SH-SY5Y (cell line): ENCODE results near the gene PDE3B.

Source experiments
- GATA2 ChIP-seq: IDR thresholded peaks from 2 replicates; pipeline ENCODE4 v1.6.1; 2011; ENCODE audit warnings: mild to moderate bottlenecking, low read depth, low read length
- GATA3 ChIP-seq: IDR thresholded peaks from 2 replicates; pipeline ENCODE4 v1.6.1; 2011; ENCODE audit warnings: low read depth, mild to moderate bottlenecking, low read length, moderate library complexity

PDE3B gene

GRCh38 chr11:14702760-14703159 lies 59.2 kb downstream of the PDE3B start:
- no peak for TF ChIP-seq GATA3
- TF ChIP-seq GATA2 = no peak

DNA sequence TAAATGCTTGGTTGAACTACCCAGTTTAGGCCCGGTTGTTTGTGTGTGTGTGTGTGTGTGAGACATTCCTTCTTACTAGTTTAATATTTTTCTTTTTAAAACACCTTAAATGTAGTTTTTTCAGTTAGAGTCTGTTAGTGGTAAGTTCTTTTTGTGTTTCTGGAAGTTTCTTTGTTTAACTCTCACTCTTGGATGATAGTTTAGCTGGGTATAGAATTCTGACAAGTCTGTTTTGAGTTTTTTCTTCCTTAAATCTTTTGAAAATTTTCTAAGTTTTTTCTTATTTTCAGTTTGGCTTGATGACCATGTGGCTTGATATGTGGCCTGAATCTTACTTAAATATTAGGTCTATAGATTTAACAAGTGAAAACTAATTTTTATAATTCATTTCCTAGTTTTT lies 60.1 kb downstream of the PDE3B start:
- TF ChIP-seq GATA3 = no peak

DNA sequence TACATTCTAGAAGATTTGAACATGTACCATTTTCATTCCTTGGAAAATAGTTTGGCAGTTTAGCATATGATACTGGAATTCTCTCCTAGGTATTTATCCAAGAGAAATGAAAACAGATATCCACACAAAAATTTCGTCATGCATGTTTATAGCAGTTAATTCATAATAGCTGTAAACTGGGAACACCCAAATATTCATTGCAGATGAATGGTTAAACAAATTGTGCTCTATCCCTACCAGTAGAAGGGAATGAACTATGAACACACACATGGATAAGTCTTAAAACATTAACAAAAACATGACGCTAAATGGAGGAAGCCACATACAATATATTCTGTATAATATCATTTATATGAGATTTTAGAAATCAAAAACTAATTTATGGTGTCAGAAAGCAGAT lies 61.5 kb downstream of the PDE3B start:
- TF ChIP-seq GATA2 (no peak), GATA3 (no peak)

DNA sequence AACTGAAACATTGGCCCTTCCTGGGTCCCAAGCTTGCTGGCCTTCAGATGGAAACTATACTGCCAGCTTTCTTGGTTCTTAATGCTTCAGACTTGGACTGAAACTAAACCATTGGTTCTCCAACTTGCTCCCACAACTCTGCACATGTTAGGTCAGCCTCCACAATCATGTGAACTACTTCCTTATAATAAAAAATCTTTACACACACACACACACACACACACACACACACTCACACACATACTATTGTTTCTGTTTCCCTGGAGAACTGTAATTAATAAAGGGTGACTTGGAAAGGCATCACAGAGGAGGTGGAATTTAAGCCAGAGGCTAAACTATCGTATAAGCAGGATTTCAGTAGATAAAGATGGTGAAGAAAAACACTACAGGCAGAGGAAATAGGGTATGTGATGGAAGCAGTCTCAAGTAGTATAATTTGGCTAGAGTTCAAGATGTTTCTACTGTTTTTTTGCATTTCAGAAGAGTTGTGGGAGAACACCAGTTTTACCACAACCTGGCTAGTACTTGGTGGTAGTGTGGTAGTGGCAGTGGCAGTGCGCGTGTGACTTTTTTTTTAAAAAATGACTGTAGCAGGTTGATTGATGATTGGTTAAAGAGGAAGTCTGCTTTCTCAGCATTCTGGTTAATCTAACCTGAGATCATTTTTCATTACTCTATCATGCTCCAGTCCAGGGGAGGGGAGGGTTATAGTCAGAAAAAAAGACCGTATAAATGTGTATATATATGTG lies 70.1 kb downstream of the PDE3B start:
- no peak for TF ChIP-seq GATA3
- no peak for TF ChIP-seq GATA2

DNA sequence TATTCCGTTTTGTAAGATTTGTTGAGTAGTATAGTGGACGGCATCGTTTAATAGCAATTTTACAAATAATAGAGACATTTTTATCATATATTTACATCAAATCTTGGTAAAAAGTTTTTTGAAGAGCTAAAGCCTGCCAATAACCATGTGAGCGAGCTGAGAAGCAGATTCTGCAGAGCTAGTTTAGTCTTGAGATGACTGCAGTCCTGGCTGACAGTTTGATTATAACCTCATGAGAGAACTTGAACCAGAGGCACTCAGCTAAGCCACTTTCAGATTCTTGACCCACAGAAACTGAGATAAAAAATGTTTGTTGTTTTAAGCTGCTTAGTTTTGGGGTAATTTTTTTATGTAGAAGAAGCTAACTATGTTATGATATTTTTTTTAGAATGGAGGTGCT lies 78.9 kb downstream of the PDE3B start:
- TF ChIP-seq GATA2 = no peak
- TF ChIP-seq GATA3 = no peak

DNA sequence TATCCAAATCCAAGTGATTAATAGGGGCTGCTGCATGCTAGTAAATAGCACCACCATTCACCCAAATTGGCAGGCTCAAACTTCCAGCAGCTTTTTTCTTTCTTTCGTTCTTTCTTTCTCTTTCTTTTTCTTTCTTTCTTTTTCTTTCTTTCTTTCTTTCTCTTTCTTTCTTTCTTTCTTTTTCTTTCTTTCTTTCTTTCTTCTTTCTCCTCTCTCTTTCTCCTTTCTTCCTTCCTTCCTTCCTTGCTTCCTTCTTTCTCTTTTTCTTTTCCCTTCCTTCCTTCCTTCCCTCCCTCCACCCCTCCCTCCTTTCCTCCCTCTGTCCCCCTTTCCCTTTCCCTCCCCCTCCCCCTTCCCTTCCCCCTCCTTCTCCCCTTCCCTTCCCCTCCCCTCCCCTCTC lies 81.5 kb downstream of the PDE3B start:
- TF ChIP-seq GATA2 = no peak
- no peak for TF ChIP-seq GATA3

- no peak for TF ChIP-seq GATA2
- no peak for TF ChIP-seq GATA3
These were observed 83.6 kb downstream of the PDE3B start for GRCh38 chr11:14727215-14727614.

DNA sequence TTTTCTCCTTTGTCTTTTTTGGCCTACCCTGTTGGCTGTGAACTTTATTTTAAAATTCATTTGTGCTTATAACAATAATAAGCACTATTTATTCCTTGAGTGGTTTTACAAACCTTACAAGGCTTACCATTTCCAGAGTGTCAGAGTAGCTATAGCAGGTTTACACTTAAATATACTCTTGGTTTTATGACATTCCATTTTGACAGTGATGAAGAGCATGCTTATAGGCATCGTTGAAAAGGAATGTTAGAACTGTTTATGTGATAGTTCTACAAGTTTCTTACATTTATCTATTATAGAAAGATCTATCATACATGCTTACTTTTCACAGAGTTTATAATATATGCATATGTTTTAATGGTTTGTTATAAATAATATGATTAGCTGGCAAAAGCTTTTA lies 84.1 kb downstream of the PDE3B start:
- TF ChIP-seq GATA3 (no peak), GATA2 (no peak)

GRCh38 chr11:14741195-14741594 lies 97.6 kb downstream of the PDE3B start:
- TF ChIP-seq GATA2 (no peak), GATA3 (no peak)

DNA sequence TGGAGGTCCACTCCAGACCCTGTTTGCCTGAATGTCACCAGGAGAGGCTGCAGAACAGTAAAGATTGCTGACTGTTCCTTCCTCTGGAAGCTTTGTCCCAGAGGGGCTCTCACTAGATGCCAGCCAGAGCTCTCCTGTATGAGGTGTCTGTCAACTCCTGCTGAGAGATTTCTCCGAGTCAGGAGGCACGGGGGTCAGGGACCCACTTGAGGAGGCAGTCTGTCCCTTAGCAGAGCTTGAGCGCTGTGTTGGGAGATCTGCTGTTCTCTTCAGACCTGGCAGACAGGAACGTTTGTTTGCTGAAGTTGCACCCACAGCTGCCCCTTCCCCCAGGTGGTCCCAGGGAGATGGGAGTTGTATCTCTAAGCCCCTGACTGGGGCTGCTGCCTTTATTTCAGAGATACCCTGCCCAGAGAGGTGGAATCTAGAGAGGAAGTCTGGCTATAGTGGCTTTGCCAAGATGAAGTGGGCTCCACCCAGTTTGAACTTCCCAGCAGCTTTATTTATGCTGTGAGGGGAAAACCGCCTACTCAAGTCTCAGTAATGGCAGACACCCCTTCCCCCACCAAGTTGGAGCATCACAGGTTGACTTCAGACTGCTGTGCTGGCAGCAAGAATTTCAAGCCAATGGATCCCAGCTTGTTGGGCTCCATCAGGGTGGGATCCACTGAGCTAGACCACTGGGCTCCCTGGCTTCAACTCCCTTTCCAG lies 99.4 kb downstream of the PDE3B start:
- TF ChIP-seq GATA3 (no peak), GATA2 (no peak)

DNA sequence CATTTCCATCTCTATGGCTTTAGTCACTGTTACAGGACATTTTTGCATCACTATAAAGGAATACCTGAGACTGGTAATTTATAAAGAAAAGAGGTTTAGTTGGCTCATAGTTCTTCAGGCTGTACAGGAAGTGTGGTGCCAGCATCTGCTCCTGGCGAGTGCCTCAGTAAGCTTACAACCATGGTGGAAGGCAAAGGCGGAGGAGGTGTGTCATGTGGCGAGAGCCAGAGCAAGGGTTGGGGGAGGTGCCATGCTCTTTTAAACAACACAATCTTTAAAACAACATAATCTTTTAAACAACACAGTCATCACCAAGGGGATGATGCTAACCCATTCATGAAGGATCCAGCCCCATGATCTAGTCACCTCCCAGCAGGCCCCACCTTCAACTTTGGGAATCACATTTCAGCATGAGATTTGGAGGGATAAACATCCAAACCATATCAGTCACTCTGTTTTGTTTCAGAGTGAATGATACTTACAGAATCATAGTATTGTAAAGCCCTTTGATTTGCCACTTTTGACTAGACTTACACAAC lies 103.3 kb downstream of the PDE3B start:
- TF ChIP-seq GATA2 (no peak), GATA3 (no peak)

DNA sequence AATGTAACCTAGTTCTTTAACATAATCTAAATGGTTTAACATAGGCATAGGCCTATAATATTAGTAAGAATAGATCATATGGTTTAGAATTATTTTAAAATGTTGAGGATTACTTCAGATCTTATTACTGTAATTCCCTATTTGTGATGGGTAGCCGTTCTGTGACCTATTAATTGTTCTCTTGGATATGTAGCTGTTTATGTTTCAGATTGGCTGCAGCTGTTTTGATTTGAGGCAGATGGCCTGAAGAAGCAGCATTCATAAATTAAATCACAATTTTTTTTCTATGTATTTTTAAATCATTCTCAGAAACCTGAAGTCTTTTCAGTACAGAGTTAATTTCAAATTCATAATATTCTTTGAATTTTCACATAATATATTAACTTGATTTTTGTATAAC lies 104.5 kb downstream of the PDE3B start:
- TF ChIP-seq GATA3 (no peak), GATA2 (no peak)

GRCh38 chr11:14750911-14751310 lies 107.3 kb downstream of the PDE3B start:
- TF ChIP-seq GATA3 (no peak), GATA2 (no peak)

DNA sequence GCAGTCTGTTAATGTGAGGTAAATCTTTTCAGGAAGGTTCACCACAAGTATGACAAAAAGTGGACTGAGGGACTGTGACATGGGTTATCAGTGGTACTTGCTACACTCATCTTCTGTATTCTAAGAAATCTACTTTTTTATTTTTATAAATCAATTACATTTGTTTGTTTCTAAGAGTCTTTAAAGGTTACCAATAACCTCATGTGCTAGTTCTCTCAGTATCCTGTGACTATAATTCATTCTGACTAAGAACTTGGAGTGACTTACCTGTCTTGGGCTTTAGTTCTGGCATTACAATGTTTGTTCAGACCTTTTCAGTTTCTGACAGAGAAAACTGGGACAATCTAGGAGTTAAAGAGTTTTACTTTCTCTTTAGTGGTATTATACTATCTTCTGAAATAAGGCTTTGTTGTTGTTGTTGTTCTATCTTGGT lies 108.4 kb downstream of the PDE3B start:
- TF ChIP-seq GATA2 (no peak), GATA3 (no peak)

- TF ChIP-seq GATA2 (no peak), GATA3 (no peak)
These were observed 111.5 kb downstream of the PDE3B start for GRCh38 chr11:14755140-14755539.

- TF ChIP-seq GATA3 (no peak), GATA2 (no peak)
These were observed 112.7 kb downstream of the PDE3B start for GRCh38 chr11:14756349-14756748.
